HG02970 (cell line): ENCODE results near the gene SNRNP48.

Experiments used
- ATAC-seq: cut with Tn5 transposase; IDR thresholded peaks from one replicate; pipeline ENCODE4 v1.9.1; 2021; ENCODE audit warnings: mild to moderate bottlenecking, moderate library complexity, moderate number of reproducible peaks; ENCODE audit not compliant: unreplicated experiment, low FRiP score

The SNRNP48 gene

DNA sequence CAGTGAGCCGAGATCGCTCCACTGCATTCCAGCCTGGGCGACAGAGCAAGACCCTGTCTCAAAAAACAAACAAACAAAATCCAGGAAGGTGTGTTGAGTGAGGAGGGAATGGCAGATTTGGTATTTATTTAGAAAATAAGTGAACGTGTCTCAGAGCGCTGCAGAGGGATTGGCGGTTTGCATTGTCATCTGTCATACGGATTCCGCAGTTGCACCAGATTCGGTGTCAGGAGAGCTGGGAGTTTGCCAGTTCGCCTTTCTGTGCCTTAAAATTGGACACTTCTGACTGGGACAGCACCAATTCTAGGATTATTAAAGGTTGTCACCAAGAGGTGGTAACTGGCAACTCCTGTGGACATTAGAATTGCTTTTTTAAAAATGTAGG is 912 bp downstream of the SNRNP48 start:
- ATAC-seq: no peak

DNA sequence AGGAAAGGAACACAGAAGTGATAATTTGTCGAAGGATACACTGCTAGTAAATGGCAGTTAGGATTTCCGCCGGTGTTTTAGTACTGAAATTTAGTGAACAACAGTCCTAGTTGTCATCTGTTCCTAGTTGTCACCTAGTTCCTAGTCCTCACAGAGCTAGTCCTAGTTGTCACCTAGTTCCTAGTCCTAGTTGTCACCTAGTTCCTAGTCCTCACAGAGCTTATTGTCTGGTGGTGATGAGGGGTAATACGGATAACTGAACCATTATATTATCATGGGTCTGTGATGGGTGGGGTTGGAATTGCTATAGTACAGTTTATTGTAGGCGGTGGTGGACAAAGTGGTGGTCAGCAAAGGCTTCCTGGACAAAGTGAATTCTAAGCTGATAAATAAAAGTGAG is 1.8 kb downstream of the SNRNP48 start:
- no peak for ATAC-seq

DNA sequence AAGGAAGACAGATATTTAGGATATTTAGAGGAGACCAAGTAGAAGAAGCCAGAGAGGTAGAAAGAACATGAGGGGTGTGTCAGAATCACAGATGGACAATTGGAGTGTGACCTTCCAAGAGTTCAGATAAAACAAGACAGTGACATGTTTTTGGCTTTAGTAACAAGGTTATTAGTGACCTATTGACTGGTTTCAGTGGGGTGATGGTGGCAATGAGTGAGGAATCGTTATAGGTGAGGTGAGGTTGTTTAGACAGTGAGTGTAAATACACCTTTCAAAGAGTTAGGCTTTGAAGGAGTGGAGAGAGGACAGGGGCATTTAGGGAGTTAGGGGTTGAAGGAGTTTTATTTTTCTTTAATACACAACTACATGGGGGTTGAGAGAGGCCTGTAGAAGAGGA is 3.2 kb downstream of the SNRNP48 start:
- no peak for ATAC-seq

DNA sequence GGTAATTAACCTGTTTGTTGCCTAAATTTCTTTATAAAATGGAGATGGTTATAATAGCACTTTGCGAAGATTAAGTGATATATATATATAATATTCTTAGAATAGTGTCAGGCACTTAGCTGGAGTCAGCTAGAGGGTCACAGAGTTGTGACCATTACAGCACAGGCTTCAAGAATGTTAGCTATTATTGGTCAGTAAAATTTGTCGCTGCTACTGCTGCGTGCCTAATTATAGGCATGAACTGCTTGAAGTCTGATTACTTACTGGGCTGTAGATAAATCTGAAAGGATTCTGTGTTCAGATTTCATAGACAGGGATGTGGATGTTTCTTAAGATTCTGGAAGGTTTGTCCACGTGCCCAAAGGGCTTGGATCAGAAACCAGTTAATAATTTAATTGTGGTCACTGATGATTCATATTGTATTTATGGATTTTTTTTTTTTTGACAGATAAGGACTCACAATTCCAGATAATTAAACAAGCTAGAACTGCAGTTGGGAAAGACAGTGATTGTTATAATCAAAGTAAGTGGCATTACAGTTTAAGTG is 4.7 kb downstream of the SNRNP48 start:
- ATAC-seq: no peak

DNA sequence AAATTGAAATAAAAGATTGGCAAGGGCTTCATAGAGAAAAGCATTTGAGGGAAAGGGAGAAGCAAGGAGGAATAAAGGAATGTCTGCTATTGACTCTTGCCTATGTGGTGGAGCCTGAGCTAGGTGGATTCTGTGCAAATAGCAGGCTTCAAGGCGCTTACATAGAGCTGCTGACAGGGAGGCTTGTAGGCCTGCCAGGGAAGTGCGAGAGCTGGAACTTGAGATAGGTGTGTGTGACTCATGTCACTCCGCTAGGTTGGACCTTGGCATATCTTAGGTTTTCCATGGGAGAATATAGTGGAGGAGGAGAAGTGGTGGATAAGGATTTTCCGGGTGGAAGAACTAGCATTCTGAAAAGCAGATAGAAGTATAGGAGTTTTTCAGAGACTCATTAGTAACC is 14.0 kb downstream of the SNRNP48 start:
- no peak for ATAC-seq

DNA sequence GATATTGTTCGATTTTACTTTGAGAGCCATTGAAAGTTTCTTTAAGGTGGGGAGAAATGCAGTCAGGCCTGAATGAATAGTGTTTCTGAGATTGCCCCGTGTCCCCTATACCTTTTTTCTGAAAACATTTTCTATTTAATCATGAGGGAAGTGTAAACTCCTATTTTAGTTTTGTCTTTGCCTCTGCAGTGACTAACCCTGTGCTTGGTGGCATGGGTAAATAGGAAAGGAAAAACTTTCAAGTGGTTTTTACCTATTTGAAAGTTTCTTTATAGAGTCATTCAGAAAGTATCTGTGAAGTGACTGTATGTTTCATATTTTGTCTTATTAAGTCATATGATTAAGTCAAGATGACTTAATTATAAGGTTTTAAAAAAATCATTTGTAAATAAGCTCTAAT is 14.5 kb downstream of the SNRNP48 start:
- ATAC-seq: no peak

DNA sequence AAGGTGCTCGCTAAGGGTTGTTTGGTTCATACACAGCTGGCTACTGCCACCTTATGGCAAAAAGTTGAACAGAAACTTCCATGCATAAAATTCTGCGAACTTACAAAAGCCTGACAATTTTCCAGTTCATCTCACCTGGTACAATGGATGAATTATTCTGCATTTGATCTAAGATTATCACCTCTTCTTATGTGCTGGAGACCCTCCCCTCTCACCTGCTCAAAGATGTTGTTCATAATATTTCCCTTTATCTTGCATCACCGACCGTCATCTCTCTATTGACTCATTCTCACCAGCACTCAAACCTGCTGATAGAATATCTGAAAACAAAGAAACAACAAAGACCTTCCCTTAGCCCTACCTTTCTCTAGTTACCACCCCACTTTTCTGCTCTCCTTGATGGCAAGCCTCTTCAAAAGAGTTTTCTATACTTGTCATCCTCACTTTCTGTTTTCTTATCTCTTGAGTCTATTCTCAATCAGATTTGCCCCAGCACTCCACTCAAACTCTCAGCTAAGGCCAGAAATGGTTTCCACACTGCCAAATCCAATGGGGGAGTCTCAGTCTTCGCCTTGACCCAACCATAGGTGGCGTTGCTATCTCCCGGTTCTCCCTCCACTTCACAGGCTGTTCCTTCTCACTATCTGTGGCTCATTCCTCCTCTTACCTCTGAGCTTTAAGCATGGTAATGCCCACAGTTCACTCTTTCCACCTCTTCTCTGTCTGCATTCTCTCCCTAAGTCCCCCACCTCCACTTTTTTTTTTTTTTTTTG is 25.8 kb downstream of the SNRNP48 start:
- ATAC-seq: no peak

DNA sequence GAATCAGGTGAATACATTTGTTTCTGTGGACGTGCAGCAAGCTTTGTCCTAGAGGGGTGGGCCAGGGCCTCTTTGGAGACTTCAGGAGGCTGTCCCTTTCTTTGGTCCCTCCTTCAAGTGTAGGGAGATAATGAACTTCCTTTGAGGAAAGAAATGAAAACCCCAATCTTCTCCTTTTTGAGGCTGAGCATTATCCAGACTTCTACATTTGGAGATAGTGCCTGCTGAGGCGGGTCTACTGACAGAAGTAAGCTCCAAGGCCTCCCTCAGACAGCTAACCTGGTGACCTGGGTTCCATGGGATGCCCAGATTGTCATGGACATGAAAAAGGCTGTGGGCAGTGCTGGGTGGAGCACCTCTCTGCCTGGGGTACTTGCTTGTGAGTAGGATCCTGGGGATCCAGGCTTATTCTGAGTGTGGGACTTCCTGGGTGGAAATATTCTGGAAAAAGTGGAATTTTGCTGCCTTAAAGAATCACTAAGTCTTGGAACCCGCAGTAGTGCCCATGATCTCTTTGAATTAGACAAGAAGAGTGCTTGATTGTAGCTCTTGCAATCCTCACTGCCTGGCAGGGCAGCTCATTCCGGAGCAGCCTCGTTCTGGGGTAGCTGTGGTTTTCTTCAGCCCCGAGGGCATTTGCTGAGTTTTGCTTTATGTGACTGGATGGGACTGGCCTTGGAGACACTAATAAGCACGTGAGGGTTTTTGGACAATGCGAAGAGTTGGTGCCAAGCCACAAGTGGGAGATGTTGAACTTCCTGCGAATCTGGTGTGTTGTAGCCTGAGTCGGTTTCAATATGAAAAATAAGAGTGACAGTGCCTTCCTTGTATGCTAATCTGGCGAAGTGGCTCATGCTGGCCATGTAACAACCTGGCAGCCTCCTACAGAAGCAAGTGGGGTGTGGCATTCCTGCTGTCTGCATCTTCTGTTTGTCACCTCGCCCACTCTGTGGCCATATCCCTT is 28.1 kb downstream of the SNRNP48 start:
- ATAC-seq: no peak

DNA sequence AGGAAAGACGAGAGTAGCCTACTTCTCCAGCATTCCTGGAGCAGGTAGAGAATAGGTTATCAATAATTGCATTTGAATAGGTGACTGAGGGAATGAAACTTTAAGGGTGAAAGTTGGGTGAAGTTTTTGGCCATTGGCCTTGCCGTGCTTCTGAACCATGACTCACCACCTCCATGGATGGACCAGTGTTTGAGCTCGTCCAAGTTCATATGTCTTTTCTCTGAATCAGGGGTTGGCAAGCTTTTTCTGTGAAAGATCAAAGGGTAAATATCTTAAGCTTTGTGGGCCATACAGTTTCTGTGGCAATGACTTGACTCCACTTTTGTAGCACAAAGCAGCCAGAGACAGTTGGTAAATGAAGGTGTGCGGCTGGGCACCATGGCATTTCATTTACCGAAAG is 31.8 kb downstream of the SNRNP48 start:
- no peak for ATAC-seq

DNA sequence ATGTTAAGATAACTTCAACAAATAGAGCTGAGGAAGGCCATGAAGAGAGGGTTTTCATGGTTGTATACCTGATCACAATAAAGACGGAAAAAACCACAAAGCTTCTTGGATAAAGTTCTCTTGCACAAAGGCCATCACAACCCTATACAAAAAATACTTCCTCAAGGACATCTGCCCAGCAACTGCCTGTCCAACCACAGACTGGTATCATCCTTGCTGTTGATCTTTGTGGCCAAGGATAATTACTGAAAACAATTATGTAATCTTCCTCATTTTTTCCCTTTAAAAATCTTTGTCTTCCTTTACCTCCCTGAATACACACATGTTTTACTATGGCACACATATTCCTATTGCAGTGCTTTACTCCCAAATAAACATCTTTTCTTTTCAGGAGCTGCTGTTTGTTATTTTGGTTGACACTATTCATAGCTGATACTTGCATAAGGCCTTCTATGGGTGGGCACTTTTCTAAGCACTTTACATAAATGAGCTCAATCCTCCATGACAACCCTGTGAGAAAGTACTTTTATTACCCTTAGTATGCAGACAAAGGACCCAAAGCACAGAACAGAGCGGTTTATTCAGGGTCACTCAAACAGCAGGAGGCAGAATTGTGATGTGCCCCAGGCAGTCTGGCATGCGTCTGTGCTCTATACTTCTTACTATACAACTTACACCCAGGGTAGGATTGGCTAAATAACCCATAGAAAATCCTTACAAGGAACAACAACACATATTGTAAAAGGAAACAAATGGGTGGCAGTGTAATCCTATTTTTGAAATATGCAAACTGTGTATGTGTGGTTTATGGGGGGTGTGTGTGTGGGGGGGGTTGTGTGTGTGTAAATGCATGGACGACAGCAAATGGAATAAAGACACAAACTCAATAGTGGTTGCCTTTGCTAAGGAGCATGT is 35.1 kb downstream of the SNRNP48 start:
- ATAC-seq: no peak

DNA sequence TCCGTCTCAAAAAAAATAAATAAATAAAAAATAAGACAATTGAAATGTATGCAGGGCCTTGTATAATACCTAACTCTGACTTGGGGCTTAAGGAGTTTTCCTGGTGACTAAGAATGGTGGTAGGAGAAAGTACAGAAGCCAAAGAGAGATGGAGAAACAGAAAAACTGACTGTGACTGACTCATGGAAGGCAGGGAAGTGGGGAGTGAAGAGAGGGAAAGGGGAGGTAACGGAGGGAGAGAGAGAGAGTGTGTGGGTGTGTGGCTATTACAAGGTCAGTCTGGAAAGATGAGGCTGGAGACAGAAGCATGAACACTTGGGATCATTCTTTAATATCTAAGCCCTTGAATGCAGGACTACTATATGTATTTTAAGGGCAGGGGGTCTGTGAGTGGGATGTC is 38.5 kb downstream of the SNRNP48 start:
- no peak for ATAC-seq

DNA sequence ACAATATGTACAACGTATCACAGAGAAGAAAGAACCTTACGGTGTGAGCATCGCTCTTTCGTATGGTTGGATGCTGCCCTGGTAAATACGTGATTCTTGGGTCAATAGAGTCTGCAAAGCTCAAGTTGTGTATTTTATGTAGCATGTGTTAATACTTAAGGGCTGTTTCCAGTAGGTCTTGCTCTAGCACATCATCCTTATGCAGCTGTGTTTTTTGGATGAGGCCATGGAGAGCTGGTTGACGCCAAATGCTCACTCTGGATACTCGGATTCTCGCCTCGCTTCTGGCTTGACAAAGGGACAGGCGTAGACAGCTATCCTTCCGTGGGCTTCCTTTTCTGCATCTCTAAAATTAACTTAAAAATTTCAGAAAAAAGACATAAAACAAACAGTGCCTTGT is 38.9 kb downstream of the SNRNP48 start:
- ATAC-seq: no peak

DNA sequence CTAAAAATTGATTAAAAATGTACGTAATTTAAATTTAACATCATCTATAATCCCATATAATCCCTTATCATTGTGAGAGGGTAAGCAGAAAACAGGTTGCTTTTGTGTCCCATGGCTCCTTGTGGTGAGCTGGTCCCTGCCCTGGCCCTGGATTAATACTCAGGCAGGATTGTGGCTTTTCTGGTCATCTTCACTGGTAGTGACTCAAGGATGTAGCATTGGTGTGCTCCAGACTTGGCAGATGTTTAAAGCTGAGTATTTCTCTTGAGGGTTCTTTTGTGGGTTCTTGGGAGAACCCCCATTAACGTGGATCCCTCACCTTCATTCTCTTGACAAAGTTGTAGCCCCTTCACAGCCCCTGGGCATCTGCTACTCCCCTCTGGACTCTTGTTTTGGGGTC is 39.3 kb downstream of the SNRNP48 start:
- no peak for ATAC-seq

DNA sequence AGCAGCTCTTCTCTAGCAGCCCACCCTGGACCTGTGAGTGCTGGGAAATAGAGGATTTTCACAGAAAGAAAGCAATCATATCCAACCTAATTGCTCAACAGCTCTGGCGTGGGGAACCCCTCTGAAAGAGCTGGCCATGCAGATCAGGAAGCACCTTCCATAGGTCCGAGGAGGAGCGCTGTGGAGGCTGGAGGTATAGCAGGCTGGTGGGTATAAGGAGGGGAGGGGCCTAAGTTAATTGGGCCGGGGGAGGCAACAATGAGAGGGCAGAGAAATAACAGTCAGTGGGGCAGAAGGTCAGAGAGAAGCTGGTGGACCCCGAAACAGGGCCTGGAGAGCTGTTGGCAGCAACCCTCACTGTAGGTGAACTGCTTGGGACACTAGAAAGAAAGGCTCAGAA is 40.8 kb downstream of the SNRNP48 start:
- no peak for ATAC-seq

DNA sequence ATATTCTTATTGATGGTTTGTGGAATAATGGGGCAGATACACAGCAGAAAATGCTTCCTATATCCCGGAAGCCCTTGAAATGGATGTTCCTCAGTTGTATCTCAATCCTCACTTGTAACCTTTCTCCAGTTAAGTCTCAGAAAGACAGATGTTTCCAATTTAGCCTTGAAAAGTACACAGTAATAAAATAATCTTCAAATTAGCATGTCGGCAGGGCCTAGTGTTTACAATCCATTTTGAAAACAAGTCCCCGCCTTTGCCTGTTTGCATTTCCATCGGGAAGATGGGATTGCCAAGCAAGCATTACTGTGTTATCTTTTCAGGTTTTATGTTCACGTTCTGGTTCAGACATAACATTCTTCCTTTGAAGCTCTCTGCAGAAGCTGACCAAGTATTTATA is 41.5 kb downstream of the SNRNP48 start:
- no peak for ATAC-seq

DNA sequence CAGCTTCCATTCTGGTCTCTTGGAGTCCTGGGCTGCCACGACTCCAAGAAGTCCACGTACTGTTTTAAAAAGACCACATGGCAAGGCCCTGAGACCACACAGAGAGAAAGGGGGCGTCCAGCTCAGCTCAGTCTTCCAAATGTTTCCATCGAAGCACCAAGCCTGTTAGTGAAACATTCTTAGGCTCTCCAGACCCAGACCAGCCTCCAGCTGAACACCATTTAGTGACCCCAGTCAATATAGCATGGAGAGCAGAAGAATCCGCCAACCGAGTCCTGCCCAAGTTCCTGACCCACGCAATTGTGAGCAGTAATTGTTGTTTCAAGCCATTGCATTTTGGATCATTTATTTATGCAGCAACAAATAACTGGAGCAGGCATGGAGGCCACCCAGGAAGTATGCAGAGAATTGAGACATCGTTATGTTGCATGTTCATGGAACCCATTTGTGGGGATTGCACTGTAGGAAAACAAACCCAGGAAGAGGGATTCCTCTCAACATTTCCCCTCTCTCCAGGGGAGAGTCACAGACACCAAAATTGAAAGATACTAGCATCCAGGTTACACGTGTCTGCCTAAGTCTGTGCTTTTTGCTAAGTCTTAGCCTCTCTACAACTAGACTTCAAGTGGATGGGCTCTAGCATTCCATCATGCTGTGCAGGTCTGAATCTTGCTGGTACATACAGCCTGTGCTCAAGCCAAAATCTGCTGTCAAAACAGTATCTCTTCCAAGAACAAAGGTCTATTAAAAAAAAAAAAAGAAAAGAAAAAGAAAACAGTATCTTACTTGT is 42.7 kb downstream of the SNRNP48 start:
- ATAC-seq: no peak

DNA sequence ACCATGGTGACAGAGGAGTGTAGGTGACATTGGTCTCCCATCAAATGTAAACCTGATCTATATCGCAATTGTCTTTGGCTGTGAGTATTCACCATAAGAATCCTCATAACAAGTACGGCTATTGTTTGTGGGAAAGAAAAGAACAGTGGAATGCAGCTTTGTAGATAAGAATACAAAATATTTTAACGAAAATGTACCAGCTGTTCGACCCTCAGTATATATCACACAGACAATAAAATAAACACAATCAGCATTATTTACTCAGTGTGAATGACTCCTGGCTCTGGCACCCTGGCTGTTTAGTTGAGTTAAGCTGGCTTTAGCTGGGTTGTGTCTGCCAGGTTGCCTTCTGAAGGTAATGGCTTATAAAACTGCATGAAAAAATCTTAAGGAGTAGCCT is 43.4 kb downstream of the SNRNP48 start:
- no peak for ATAC-seq

DNA sequence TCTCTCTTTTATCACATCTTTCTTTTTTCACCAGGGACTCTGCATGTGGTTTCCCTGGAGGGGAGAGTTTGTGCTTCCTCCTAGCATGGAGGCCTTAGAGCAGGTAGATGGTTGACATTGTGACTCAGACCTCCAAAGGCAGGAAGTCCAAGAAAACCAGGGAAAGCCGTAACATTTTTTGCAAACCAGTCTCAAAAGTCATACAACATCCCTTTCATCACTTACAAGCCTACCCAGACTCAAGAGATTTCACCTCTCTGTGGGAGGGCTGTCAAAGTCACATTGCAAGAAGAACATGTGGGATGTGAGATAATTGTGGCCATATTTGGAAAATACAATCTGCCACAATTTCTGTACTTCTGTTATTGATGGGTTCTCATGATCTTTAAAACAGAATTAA is 46.2 kb downstream of the SNRNP48 start:
- ATAC-seq: no peak

DNA sequence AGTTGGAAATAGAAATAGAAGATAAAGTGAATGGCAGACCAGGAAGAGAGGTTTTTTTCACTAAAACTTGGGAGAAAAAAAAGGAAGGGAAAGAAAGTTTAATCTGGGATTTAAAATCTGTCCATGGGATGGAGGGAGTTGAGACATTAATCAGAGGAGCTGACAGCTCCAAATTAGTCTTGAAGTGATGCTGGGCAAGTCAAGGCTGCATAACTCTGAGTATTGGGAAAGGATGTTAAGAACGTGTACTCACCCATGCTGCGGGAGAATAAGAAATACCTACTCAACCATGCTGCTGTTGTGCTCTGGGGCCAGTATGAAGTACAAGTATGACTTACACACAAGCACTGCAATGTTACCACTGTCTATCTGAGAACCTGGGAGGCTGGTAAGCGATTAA is 47.5 kb downstream of the SNRNP48 start:
- no peak for ATAC-seq

DNA sequence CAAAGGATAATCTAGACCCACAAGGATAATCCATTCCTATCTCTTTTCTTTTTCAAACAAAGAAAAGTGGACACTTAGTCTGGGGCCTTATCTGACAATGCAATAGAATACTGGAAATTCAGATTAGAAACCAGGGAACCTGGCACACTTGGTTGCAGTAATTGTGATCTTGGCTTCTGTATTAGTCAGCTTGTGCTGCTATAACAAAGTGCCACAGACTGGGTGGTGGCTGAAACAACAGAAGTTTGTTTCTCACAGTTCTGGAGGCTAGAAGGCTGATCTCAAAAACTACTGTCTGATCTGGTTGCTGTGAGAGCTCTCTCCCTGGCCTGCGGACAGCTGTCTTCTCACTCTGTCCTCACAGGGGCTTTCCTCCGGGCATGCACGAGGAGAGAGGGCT is 49.4 kb downstream of the SNRNP48 start:
- ATAC-seq: no peak
